Type B pancreatic cell (in vitro differentiated cells): Measurements from ENCODE around the gene PCDHGB5. TPM values are rescaled to one million over a fixed set of nuclear protein-coding genes. Genes with fewer than 3 reads are reported as not detected.
"Not testable (repeated sequence)": the region's sequence is repeated elsewhere in the genome, so short reads cannot be mapped to it uniquely, and the experiment has no call there.

ENCODE experiments used
- DNase-seq: peaks from one replicate; pipeline ENCODE4 v3.0.0; 2021; ENCODE audit warnings: mixed read lengths; ENCODE audit not compliant: unreplicated experiment; ENCODE audit errors: extremely low spot score
- H3K27ac Mint-ChIP-seq: 2 replicates; pipeline ENCODE4 v1.8.0; 2021; ENCODE audit warnings: mild to moderate bottlenecking, mixed read lengths
- H3K27me3 Mint-ChIP-seq: 2 replicates; pipeline ENCODE4 v1.8.0; 2021; ENCODE audit warnings: mixed read lengths
- H3K36me3 Mint-ChIP-seq: 2 replicates; pipeline ENCODE4 v1.8.0; 2021; ENCODE audit warnings: mixed read lengths
- H3K4me1 Mint-ChIP-seq: one replicate; pipeline ENCODE4 v1.8.0; 2021; ENCODE audit warnings: mixed read lengths; ENCODE audit not compliant: unreplicated experiment
- H3K4me3 Mint-ChIP-seq: 2 replicates; pipeline ENCODE4 v1.8.0; 2021; ENCODE audit warnings: mild to moderate bottlenecking, mixed read lengths
- H3K9me3 Mint-ChIP-seq: 2 replicates; pipeline ENCODE4 v1.8.0; 2021; ENCODE audit warnings: mixed read lengths
- total RNA-seq: library from RNA; stranded (reverse); gene quantifications from 2 replicates; pipeline ENCODE4 v1.2.1, GENCODE V29; 2021; ENCODE audit warnings: low replicate concordance
- TF ChIP-seq, protein P1 (sequence below): fragments of 200-600 bp; sonication (generic); conservative IDR thresholded peaks from 2 replicates; pipeline ENCODE4 v1.5.0; 2021; ENCODE audit warnings: antibody characterized with exemption, mild to moderate bottlenecking

PCDHGB5 gene
- total RNA-seq, 1 donor from 2014 or later, result 2.6 TPM

- TF ChIP-seq, protein P1, sequence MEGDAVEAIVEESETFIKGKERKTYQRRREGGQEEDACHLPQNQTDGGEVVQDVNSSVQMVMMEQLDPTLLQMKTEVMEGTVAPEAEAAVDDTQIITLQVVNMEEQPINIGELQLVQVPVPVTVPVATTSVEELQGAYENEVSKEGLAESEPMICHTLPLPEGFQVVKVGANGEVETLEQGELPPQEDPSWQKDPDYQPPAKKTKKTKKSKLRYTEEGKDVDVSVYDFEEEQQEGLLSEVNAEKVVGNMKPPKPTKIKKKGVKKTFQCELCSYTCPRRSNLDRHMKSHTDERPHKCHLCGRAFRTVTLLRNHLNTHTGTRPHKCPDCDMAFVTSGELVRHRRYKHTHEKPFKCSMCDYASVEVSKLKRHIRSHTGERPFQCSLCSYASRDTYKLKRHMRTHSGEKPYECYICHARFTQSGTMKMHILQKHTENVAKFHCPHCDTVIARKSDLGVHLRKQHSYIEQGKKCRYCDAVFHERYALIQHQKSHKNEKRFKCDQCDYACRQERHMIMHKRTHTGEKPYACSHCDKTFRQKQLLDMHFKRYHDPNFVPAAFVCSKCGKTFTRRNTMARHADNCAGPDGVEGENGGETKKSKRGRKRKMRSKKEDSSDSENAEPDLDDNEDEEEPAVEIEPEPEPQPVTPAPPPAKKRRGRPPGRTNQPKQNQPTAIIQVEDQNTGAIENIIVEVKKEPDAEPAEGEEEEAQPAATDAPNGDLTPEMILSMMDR, result no peak
- Mint-ChIP-seq H3K27me3 (peaks cover 2% of the 10 kb centered on the region), H3K4me3 (peak overlapping the region; percentile 83), H3K4me1 (no peaks in the 10 kb centered on the region), H3K36me3 (peaks cover 56% of the 10 kb centered on the region), H3K27ac (no peak overlapping the region), H3K9me3 (peaks cover 31% of the 10 kb centered on the region)
- DNase-seq, result no peak
These were observed 23.7 kb downstream of the PCDHGB5 start for GRCh38 chr5:141421489-141421855.

DNA sequence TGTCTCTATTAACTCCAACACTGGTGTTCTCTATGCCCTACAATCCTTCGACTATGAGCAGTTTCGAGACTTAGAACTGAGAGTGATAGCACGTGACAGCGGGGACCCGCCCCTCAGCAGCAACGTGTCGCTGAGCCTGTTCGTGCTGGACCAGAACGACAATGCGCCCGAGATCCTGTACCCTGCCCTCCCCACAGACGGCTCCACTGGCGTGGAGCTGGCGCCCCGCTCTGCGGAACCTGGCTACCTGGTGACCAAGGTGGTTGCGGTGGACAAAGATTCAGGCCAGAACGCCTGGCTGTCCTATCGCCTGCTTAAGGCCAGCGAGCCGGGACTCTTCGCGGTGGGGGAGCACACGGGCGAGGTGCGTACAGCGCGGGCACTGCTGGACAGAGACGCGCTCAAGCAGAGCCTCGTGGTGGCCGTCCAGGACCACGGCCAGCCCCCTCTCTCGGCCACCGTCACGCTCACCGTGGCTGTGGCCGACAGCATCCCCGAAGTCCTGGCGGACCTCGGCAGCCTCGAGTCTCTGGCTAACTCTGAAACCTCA, 25.1 kb downstream of the PCDHGB5 start:
- Mint-ChIP-seq H3K27ac (no peak overlapping the region), H3K27me3 (peaks cover 2% of the 10 kb centered on the region), H3K9me3 (peaks cover 35% of the 10 kb centered on the region), H3K4me3 (no peak overlapping the region), H3K4me1 (no peaks in the 10 kb centered on the region), H3K36me3 (peaks cover 53% of the 10 kb centered on the region)
- DNase-seq, result no peak
- TF ChIP-seq, protein P1, result no peak

GRCh38 chr5:141427783-141428426, 30.2 kb downstream of the PCDHGB5 start:
- no peak for DNase-seq
- Mint-ChIP-seq H3K4me3 (peak overlapping the region; percentile 34), H3K27me3 (no peaks in the 10 kb centered on the region), H3K36me3 (peaks cover 39% of the 10 kb centered on the region), H3K4me1 (no peaks in the 10 kb centered on the region), H3K27ac (no peak overlapping the region), H3K9me3 (peaks cover 21% of the 10 kb centered on the region)
- TF ChIP-seq, protein P1, result no peak

- TF ChIP-seq, protein P1, result no peak
- peaks cover 44% of the 10 kb centered on the region for H3K36me3 Mint-ChIP-seq
- DNase-seq, result no peak
- no peaks in the 10 kb centered on the region for H3K4me1 Mint-ChIP-seq
- peaks cover 16% of the 10 kb centered on the region for H3K9me3 Mint-ChIP-seq
- no peaks in the 10 kb centered on the region for H3K27me3 Mint-ChIP-seq
- H3K27ac Mint-ChIP-seq, result no peak within 1 kb of the TSS
- H3K4me3 Mint-ChIP-seq, result no peak within 1 kb of the TSS
These were observed 32.8 kb downstream of the PCDHGB5 start, which contains the start of gene PCDHGA12 for GRCh38 chr5:141430332-141431113. Gene PCDHGA12, plus strand, starts transcription at chr5:141430507. Its CDS starts 253 bp downstream, at chr5:141430760.

GRCh38 chr5:141431286-141431685, 33.5 kb downstream of the PCDHGB5 start:
- Mint-ChIP-seq H3K27me3 (no peaks in the 10 kb centered on the region), H3K4me1 (no peaks in the 10 kb centered on the region), H3K36me3 (peaks cover 40% of the 10 kb centered on the region), H3K27ac (no peak overlapping the region), H3K4me3 (no peak overlapping the region), H3K9me3 (peaks cover 19% of the 10 kb centered on the region)
- TF ChIP-seq, protein P1, result no peak
- no peak for DNase-seq

GRCh38 chr5:141432308-141432707, 34.6 kb downstream of the PCDHGB5 start:
- H3K27me3 Mint-ChIP-seq, result not testable (repeated sequence)
- peaks cover 14% of the 10 kb centered on the region for H3K9me3 Mint-ChIP-seq

GRCh38 chr5:141432726-141433125, 35.0 kb downstream of the PCDHGB5 start:
- H3K4me3 Mint-ChIP-seq, DNase-seq, H3K27ac Mint-ChIP-seq, H3K4me1 Mint-ChIP-seq, H3K27me3 Mint-ChIP-seq: not testable (repeated sequence)
- peaks cover 14% of the 10 kb centered on the region for H3K9me3 Mint-ChIP-seq
- peaks cover 43% of the 10 kb centered on the region for H3K36me3 Mint-ChIP-seq

More at GRCh38 chr5:141432308-141432707, 34.6 kb downstream of the PCDHGB5 start:
- not testable (repeated sequence) for H3K4me3 Mint-ChIP-seq, H3K4me1 Mint-ChIP-seq, DNase-seq, H3K27ac Mint-ChIP-seq
- peaks cover 43% of the 10 kb centered on the region for H3K36me3 Mint-ChIP-seq
